Ovary (tissue), 3 donors: ENCODE data around the gene SNCAIP.

ENCODE experiments used
- CTCF ChIP-seq, 3 donors: fragments of 450-650 bp in 2 of 3; fragments of 200-600 bp in 1 of 3; IDR thresholded peaks; one replicate each; pipeline versions ENCODE4 v1.5.1 to v1.8.0; 2016 to 2022; ENCODE audit warnings: antibody characterized with exemption in 3 of 3, mild to moderate bottlenecking in 1 of 3
- EP300 ChIP-seq: sonication (generic); formaldehyde crosslinking; IDR thresholded peaks from one replicate; pipeline ENCODE4 v1.6.1; 2017; ENCODE audit warnings: antibody characterized with exemption
- POLR2A ChIP-seq: fragments of 450-650 bp; IDR thresholded peaks from one replicate; pipeline ENCODE4 v1.6.1; 2017; ENCODE audit warnings: antibody characterized with exemption, mild to moderate bottlenecking, moderate library complexity
- donor health status: DM: no; HTN: no; CAD: no.

- no peak for TF ChIP-seq CTCF (IDR thresholded peaks at IDR 0.05)
- TF ChIP-seq POLR2A, result no peak
- no peak for TF ChIP-seq EP300
Measured at GRCh38 chr5:122287101-122287500, 24.9 kb upstream of the SNCAIP start.
